Loucy (cell line): ENCODE measurements around the gene ARPC4.
A peak's percentile ranks its signal among the peaks of the same experiment; 100 is the strongest.
"Not testable (repeated sequence)": the region's sequence is repeated elsewhere in the genome, so short reads cannot be mapped to it uniquely, and the experiment has no call there.

Experiments used
- H2AFZ ChIP-seq: fragments of 200-600 bp; sonication (generic); 2 replicates; pipeline ENCODE4 v1.6.0; 2016; ENCODE audit warnings: antibody characterized with exemption, mild to moderate bottlenecking, low read length, moderate library complexity
- H3F3A ChIP-seq: fragments of 200-600 bp; 2 replicates; pipeline ENCODE4 v1.6.0; 2016; ENCODE audit warnings: antibody characterized with exemption, low read depth, mild to moderate bottlenecking
- H3K27me3 ChIP-seq: fragments of 200-600 bp; sonication (generic); 2 replicates; pipeline ENCODE4 v1.6.1; 2014; ENCODE audit warnings: low read length, mild to moderate bottlenecking; ENCODE audit not compliant: insufficient read depth, poor library complexity, severe bottlenecking
- H3K36me3 ChIP-seq: fragments of 200-600 bp; sonication (generic); 2 replicates; pipeline ENCODE4 v1.6.1; 2016; ENCODE audit warnings: low read length; ENCODE audit not compliant: insufficient read depth
- H3K4me1 ChIP-seq: fragments of 200-600 bp; sonication (generic); 2 replicates; pipeline ENCODE4 v1.5.1; 2014; ENCODE audit warnings: low read length, mild to moderate bottlenecking; ENCODE audit not compliant: insufficient read depth, poor library complexity, severe bottlenecking
- H3K4me2 ChIP-seq: fragments of 200-600 bp; sonication (generic); 2 replicates; pipeline ENCODE4 v1.6.0; 2014; ENCODE audit warnings: antibody characterized with exemption, low read length, low read depth, mild to moderate bottlenecking; ENCODE audit not compliant: poor library complexity, severe bottlenecking
- H3K4me3 ChIP-seq: fragments of 200-600 bp; sonication (generic); 2 replicates; pipeline ENCODE4 v1.5.1; 2014; ENCODE audit warnings: low read length, mild to moderate bottlenecking, mixed read lengths; ENCODE audit not compliant: poor library complexity, severe bottlenecking
- H3K79me2 ChIP-seq: fragments of 200-600 bp; sonication (generic); 2 replicates; pipeline ENCODE4 v1.6.1; 2014; ENCODE audit warnings: low read length; ENCODE audit not compliant: insufficient read depth
- H3K9ac ChIP-seq: fragments of 200-600 bp; sonication (generic); 2 replicates; pipeline ENCODE4 v1.6.0; 2014; ENCODE audit warnings: mild to moderate bottlenecking, low read depth, low read length, moderate library complexity; ENCODE audit not compliant: poor library complexity, severe bottlenecking
- H3K9me2 ChIP-seq: fragments of 200-600 bp; sonication (generic); replicated peaks from 2 replicates; pipeline ENCODE4 v1.6.1; 2016; ENCODE audit warnings: low read depth, low read length, mixed read lengths
- H3K9me3 ChIP-seq: fragments of 200-600 bp; sonication (generic); 2 replicates; pipeline ENCODE4 v1.6.1; 2014; ENCODE audit warnings: mild to moderate bottlenecking, antibody characterized with exemption, low read length, low read depth; ENCODE audit not compliant: insufficient read depth
- H4K20me1 ChIP-seq: fragments of 200-600 bp; sonication (generic); 2 replicates; pipeline ENCODE4 v1.6.0; 2014; ENCODE audit warnings: antibody characterized with exemption, low read length, mild to moderate bottlenecking; ENCODE audit not compliant: insufficient read depth, poor library complexity, severe bottlenecking
- EZH2phosphoT487 ChIP-seq: fragments of 200-600 bp; IDR thresholded peaks from 2 replicates; pipeline ENCODE4 v1.6.1; 2018; ENCODE audit warnings: antibody characterized with exemption, mild to moderate bottlenecking, moderate library complexity, borderline replicate concordance
- TF ChIP-seq, protein P1 (sequence below): fragments of 200-600 bp; sonication (generic); conservative IDR thresholded peaks from 2 replicates; pipeline ENCODE4 v1.5.1; 2014; ENCODE audit warnings: mild to moderate bottlenecking, antibody characterized with exemption, low read length

The ARPC4 gene

DNA sequence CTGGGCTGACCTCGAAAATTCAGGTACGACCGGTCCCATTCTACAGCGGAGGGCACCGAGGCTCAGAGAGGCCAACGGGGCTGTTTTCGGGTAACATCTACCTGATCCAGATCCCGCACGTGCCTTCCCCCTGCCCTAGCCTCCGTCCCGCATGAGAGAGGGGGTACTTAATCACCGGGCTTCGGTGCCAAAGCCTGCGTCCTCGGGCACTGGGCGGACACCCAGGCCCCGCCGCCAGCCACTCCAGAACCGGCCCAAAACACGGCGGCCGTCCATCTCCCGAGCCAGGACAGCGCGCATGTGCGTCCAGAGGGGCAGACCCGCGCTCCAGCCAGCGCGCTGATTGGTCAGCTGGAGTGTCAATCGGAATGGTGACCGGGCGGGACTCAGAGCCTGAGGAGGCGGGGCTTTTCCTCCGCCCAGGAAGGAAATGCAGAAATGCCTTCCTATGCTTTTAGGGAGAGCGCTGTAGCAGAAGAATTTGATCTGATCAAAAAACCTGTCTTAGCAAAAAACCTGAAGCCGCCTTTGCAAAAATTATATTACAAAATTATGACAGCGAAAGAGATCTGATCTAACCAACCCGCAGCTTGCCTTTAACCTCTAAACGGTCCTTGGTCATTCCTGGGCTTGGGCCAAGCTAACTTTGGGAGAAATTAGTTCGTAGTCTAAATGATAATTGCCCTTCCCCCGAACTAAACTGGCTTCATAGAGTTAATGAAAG lies 51.0 kb downstream of the ARPC4 start, which contains the start of gene RPUSD3:
Gene RPUSD3 (minus strand): TSS at position 294 of the 724 bp plus-strand sequence. CDS start 18 bp downstream, at position 276.
- Histone ChIP-seq H2AFZ (peak within 1 kb of the TSS; percentile 98), H3K36me3 (no peaks in the 10 kb centered on the region), H4K20me1 (no peaks in the 10 kb centered on the region), H3K4me1 (peaks cover 12% of the 10 kb centered on the region), H3K4me3 (peak within 1 kb of the TSS; percentile 96), H3K27me3 (no peaks in the 10 kb centered on the region), H3K79me2 (peaks cover 10% of the 10 kb centered on the region; the same call in 1 of the 2 replicates), H3K4me2 (peak within 1 kb of the TSS; percentile 85), H3K9me3 (no peaks in the 10 kb centered on the region), H3K9me2 (no peaks in the 10 kb centered on the region), H3F3A (no peaks in the 10 kb centered on the region), H3K9ac (peak within 1 kb of the TSS; percentile 83)
- no peak for TF ChIP-seq EZH2phosphoT487
- TF ChIP-seq, protein P1, sequence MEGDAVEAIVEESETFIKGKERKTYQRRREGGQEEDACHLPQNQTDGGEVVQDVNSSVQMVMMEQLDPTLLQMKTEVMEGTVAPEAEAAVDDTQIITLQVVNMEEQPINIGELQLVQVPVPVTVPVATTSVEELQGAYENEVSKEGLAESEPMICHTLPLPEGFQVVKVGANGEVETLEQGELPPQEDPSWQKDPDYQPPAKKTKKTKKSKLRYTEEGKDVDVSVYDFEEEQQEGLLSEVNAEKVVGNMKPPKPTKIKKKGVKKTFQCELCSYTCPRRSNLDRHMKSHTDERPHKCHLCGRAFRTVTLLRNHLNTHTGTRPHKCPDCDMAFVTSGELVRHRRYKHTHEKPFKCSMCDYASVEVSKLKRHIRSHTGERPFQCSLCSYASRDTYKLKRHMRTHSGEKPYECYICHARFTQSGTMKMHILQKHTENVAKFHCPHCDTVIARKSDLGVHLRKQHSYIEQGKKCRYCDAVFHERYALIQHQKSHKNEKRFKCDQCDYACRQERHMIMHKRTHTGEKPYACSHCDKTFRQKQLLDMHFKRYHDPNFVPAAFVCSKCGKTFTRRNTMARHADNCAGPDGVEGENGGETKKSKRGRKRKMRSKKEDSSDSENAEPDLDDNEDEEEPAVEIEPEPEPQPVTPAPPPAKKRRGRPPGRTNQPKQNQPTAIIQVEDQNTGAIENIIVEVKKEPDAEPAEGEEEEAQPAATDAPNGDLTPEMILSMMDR = no peak

DNA sequence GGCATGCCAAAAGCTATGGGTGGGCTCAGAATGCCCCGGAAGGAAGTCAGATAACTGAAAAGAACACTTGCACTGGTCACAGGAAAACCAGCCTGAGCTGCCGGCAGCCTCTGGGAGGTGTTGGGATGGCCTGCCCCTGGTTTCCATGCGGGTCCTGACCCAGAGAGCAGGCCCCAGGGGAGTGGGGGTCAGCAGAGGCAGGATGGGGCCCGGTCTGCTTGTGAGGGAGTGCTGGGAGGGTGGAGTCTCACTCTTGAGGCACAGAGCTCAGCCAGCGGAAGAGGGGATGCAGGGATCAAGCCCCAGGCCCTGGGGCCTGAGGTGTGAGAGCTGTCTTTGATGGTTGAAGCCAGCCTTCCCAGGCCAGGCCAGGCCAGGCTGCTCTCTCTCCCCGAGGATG lies 53.3 kb downstream of the ARPC4 start:
- peaks cover 10% of the 10 kb centered on the region for H3K4me1 ChIP-seq
- no peaks in the 10 kb centered on the region for H3F3A ChIP-seq
- H3K9me2 ChIP-seq = no peaks in the 10 kb centered on the region
- H3K4me2 ChIP-seq = no peak overlapping the region
- H3K79me2 ChIP-seq = peaks cover 10% of the 10 kb centered on the region; the same call in 1 of the 2 replicates
- no peak overlapping the region for H3K9ac ChIP-seq
- no peaks in the 10 kb centered on the region for H4K20me1 ChIP-seq
- TF ChIP-seq EZH2phosphoT487 = no peak
- TF ChIP-seq, protein P1 = no peak
- no peaks in the 10 kb centered on the region for H3K9me3 ChIP-seq
- no peaks in the 10 kb centered on the region for H3K27me3 ChIP-seq
- no peak overlapping the region for H3K4me3 ChIP-seq
- no peaks in the 10 kb centered on the region for H3K36me3 ChIP-seq
- no peak overlapping the region for H2AFZ ChIP-seq

DNA sequence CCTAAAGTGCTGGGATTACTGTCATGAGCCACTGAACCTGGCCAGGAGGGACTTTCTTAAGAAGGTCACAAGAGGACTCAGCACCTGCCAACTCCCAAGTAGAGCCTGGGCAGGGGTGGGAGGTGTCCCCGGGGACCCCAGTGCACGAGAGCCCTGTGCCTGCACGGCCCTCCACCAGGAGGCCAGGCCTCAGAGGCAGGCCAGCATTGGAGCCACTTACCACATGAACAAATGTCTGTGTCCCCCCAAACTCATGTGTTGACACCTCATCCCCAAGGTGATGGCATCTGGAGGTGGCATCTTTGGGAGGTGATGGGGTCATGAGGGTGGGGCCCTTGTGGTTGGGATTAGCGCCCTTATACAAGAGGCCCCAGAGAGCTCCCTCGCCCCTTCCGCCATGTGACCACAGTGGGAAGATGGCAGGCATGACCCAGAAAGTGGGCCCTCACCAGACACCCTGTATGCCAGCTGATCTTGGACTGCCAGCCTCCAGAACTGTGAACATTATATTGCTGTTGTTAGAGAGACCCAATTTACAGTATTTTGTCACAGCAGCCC lies 54.1 kb downstream of the ARPC4 start:
- Histone ChIP-seq H3K27me3 (no peaks in the 10 kb centered on the region), H3K79me2 (peaks cover 10% of the 10 kb centered on the region; the same call in 1 of the 2 replicates), H3K9ac (no peak overlapping the region), H3K9me3 (no peaks in the 10 kb centered on the region), H3F3A (no peaks in the 10 kb centered on the region), H4K20me1 (no peaks in the 10 kb centered on the region), H3K4me2 (no peak overlapping the region), H2AFZ (no peak overlapping the region), H3K36me3 (no peaks in the 10 kb centered on the region), H3K4me3 (no peak overlapping the region), H3K4me1 (peaks cover 10% of the 10 kb centered on the region), H3K9me2 (no peaks in the 10 kb centered on the region)
- TF ChIP-seq EZH2phosphoT487 = no peak
- TF ChIP-seq, protein P1 = no peak

DNA sequence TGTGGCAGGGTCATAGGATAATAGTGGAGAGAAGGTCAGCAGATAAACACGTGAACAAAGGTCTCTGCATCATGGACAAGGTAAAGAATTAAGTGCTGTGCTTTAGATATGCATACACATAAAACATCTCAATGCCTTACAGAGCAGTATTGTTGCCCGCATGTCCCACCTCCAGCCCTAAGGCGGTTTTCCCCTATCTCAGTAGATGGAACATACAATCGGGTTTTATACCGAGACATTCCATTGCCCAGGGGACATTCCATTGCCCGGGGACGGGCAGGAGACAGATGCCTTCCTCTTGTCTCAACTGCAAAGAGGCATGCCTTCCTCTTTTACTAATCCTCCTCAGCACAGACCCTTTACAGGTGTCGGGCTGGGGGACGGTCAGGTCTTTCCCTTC lies 55.0 kb downstream of the ARPC4 start:
- not testable (repeated sequence) for H3K4me1 ChIP-seq, H3K4me3 ChIP-seq, H3K36me3 ChIP-seq, H3K9me3 ChIP-seq, H4K20me1 ChIP-seq, H3K9ac ChIP-seq, H2AFZ ChIP-seq, H3K79me2 ChIP-seq, H3K27me3 ChIP-seq, H3F3A ChIP-seq, H3K4me2 ChIP-seq, H3K9me2 ChIP-seq
